GM21825 (cell line): ENCODE results near the gene CEMP1.
A peak's percentile ranks its signal among the peaks of the same experiment; 100 is the strongest.

ENCODE experiments used
- ATAC-seq: cut with Tn5 transposase; IDR thresholded peaks from one replicate; pipeline ENCODE4 v1.9.1; 2021; ENCODE audit warnings: mild to moderate bottlenecking, moderate library complexity; ENCODE audit not compliant: unreplicated experiment

Gene CEMP1

DNA sequence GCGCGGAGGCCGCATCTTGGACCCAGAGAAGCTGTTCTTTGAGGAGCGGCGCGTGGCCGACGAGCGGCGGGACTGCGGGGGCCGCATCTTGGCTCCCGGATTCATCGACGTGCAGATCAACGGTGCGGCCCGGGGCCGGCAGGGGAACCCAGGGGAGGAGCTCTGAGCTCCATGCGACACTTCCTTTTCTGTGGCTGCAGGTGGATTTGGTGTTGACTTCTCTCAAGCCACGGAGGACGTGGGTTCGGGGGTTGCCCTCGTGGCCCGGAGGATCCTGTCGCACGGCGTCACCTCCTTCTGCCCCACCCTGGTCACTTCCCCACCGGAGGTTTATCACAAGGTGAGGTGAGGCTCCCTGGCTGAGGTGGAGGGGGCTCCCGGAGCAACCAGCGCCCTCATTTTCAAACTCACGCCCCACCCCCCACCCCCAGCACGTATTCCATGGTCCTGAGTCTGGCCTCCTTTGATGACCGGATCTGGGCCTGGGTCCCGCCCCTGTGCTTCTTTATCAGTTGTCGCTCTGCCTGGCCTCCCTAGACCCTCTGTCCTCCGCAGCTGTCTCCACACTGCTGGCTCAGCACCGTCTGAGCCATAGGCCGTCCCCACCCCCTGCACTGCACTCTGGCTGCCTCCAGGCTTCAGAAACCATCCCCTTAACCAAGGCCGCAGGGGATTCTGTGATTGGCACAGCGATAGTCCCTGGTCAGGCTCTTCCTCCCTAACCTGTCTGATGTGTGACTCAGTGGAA lies 10.2 kb downstream of the CEMP1 start:
- ATAC-seq: no peak

- ATAC-seq: peak; percentile 42
Measured at GRCh38 chr16:2520097-2520783, 11.0 kb downstream of the CEMP1 start, which contains the start of gene AMDHD2. Gene AMDHD2 (plus strand): TSS chr16:2520371. CDS start chr16:2520459, 88 bp downstream.

DNA sequence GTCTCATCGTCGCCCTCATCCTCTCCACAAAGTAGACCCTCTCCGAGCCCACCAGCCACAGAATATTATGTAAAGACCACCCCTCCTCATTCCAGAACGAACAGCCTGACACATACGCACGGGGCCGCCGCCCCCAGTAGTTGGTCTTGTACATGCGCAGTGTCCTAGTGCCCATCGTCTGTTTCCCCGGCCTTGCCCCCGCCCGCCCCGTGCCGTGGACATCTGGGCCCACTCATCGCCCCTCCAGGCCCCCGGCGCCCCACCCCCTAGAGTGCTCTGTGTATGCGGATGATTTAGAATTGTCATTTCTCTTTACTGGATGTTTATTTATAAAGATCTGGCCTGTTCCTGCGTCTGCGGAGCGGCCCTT lies 11.5 kb downstream of the CEMP1 start:
- ATAC-seq: no peak

DNA sequence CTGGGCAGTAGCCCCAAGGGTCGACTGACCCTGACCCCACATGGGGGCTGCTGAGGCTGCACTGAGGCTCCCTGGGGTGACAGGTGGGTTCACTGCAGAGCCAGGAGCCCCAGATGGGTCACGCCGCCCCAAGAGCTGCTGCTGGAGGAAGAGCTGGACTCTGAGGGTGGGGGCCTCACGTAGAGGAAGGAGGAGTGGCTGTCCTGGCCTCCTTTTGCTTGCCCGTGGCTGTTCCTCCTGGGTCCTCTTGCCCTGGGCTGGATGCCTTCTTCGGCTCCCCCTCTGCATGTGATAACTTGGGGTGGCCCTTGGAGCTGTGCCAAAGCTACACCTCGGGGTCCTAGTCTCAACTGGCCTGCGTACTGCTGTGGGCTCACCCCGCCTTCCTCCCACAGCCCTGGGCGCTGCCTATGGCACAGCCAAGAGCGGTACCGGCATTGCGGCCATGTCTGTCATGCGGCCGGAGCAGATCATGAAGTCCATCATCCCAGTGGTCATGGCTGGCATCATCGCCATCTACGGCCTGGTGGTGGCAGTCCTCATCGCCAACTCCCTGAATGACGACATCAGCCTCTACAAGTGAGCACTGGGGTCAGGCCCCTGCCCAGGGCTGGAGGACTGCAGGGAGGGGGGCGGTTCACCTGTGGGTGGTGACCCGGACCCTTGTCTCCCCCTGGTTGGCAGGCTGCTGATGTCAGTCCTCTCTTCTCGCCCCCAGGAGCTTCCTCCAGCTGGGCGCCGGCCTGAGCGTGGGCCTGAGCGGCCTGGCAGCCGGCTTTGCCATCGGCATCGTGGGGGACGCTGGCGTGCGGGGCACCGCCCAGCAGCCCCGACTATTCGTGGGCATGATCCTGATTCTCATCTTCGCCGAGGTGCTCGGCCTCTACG lies 12.1 kb downstream of the CEMP1 start:
- no peak for ATAC-seq

DNA sequence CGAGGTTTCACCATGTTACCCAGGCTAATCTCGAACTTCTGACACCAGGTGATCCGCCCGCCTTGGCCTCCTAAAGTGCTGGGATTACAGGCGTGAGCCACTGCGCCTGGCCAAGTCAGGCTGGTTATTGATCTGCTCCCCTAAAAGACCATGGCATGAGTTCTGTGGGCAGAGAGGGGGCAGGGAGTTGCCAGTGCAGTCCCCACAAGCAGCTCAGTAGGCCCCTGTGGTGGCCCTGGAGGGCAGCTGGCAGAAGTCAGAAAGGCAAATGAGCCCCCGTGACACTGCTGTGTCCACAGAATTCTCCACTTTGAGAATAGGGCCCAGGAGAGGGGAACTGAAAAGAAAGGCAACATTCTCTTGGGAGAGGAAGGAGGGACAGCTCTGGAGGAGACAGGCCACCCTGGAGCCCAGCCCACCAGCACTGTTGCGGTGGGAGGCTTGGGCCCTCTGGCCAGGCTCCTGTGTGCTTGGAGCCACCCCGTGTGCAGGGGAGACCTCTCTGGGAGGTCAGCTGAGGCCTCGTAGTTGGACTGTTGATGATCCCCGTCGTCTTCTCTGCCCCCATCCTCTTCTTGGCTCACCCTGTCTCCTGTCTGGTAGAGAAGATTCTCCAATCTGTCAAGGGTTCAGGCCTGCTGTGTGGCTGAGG lies 13.1 kb downstream of the CEMP1 start:
- ATAC-seq: no peak

- no peak for ATAC-seq
Measured at GRCh38 chr16:2516391-2517240, 14.6 kb downstream of the CEMP1 start.

DNA sequence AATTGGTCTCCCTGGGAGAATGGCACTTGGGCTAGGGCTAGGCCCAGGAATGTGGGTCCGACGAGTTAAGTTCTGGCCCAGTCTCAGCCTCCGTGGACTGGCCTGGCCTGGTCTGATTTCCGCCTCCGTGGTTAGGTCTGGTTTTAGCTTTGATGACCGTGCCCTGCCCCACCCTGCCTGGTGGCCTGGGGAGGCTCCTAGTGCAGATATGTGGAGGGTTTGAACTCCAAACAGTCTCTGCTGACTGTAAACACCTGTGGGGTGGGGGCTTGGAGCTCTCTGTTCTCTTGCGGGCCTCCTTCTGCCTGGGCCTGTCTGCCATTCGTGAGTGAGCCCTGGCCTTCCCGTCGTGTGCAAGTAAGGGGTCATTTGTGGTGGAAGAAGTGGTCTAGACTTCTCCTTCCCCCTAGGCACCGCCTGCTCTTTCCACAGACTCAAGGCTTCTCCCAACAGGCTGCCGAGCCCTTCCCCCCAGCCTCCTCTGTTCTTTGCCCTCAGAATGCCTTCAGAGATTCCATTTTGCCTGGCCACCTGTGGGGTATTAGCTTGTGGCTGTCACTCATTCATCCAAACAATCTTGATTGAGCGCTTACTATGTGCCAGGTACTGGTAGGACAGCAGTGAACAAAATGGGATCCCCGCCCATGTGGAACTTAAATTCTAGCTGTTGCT lies 15.9 kb downstream of the CEMP1 start:
- no peak for ATAC-seq

DNA sequence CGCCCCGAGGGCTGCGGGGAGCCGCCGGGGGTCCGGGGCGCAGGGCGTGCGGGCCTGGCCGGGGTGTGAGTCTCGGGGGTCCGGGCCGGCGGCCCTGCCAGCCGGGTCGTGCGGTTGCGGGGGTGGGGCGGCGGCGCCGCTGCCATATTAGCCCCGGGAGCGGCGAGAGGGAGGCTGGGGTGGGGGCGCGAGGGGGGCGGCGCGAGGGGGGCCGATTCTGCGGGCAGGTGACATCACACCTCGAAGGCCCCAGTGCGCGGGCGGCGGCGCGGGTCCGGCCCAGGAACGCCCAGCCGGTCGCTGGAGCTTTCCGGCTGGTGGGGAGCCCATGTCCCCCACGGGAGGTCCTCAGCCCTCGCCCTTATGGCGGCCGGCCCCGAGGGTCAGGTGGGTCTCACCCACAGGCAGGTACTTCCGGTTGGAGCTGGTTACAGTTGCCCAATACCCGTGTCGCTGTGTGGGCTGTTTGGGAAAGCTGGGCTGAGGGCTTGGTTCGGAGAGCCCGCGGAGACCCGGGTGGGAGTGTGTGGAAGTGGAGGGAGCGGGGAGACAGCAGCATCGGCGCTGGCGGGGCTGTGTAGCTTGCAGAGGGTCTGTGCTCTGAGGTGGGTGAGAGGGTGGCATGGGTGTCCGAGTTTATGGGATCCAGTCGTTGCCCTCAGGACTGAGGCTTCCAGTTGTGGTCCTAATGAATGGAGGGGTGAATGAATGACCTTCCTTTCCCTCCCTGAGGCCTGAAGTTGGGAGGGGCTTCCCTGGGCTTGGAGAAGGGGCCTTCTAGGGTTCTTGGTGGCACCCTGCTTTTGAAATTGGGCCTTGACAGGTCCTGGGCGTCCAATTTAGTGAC lies 16.7 kb downstream of the CEMP1 start:
- no peak for ATAC-seq

DNA sequence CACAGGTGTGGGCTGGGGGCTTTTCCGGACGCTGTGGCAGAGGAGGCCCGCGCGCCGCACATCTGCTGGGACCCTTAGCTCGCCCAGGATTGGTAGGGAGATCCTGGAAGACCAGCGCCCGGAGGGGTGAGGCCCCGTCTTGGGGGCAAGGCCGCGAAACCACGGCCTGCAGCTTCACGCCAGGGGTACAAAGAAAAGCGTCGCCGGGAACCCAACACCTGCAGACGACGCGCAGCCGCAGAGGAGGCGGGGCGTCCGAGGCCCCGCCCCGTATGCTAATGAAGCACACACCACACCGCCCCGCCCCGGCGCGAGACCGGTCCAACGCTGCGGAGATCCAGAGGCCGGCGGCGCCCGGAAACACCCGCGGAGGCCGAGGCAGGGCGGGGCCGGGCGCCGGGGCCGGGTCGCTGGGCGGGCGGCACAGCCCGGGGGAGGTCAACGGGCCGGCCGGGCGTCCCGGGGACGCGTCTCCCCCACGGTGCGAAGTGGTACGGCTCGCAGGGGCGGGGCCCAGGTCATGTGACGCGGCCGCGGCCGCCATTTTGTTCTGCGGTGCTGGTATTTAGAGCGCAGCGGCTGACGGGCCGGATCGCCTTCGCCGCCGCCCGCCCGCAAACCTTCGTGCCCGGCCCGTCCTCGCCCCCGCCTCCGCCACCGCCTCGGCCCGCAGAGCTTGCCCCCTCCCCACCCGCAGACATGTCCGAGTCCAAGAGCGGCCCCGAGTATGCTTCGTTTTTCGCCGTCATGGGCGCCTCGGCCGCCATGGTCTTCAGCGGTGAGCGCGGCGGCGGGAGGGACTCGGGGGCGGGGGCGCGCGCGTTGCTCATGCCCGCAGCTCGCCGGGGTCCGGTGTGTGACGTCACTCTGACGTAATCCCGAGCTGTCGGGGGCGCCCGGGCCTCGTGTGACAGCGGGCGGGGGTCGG lies 17.5 kb downstream of the CEMP1 start, which contains the start of gene ATP6V0C:
Gene ATP6V0C (plus strand): TSS at position 548 of the 928 bp plus-strand sequence. CDS start 152 bp downstream, at position 700.
- peak; percentile 64 for ATAC-seq

- no peak for ATAC-seq
Measured at GRCh38 chr16:2512735-2513404, 18.3 kb downstream of the CEMP1 start.

DNA sequence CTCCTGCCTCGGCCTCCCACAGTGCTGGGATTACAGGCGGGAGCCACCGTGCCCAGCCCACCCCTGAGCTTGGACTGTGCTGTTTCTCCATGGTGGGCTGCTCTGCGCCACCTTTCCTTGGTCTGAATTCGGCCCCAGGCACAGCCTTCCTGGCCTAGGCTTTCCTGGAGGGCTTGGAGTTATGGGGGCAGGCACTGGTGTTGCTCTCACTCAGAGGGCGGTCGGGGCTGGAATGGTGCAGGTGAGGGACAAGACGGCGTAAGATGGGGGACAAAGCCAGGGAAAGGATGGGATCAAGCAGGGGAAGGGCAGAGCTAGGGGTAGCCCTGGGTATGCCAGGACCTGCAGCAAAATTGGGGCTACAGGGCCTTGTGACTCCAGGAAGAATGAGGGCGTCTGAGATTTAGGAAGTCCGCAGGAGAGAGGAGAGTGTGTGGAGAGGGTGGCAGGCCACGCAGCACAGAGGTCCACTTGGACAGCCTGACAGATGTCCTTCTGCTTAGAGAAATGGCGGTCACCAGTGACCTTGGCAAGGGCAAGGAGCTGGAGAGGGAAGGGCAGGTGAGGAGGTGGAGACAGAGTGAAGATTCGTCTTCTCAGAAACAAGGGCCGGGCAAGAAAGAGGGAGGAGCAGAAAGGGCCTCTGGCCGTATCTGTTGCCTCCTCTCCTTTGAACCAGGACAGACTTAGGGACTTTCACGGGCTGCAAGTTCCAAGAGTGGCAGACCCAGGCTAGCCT lies 19.0 kb downstream of the CEMP1 start:
- ATAC-seq: no peak

GRCh38 chr16:2511128-2511800 lies 19.9 kb downstream of the CEMP1 start:
- no peak for ATAC-seq

- no peak for ATAC-seq
Measured at GRCh38 chr16:2508722-2509400, 22.3 kb downstream of the CEMP1 start.

DNA sequence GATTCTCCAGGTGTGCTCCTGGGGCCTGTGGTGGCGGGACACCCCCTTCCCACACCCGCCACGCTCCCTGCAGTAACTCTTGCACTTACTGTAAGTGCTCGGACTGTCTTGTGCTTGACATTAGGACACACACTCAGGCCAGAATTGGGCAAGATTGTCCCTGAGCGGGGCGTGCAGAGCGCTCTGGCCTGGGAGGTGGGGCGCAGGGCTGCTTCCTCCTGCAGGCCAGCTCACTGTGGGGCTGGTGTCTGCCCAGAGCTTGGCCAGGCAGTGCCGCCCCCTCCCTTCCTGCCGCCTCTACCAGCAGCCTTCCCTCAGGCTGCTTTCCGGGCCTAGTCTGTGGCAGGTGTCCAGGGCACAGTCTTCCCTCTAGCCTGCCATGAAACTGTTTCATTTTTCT lies 23.5 kb downstream of the CEMP1 start:
- ATAC-seq: peak; percentile 16

DNA sequence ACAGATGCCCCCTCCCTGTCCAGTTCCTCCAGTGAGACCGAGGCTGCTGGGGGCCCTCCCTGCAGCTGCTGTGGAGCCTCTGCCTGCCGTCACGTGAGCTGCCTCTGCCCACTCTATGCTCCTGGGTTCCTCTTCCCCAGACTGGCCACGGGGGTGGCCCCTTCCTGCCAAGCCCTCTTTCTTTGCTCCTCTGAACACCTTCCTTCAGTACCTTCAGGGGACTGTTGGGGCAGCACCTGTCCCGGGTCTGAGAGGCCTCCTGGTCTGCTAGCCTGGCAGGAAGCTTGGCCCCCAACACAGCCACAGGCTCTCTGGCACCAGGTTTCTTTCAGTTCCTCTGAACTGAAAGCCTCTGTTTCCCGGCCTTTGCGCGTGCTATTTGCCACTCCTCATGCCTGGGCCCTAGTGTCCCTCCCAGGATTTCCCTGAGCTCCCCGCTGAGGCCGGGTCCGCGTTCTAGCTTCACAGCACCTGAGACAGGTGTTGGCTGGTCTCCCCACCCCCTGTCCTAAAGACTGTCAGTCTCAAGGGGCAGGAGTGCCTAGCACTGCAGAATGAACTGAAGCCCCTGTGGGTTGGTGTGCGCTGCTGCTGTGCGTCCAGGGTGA lies 24.1 kb downstream of the CEMP1 start:
- peak; percentile 55 for ATAC-seq
